ENCODE measurements around the gene TBL3. TPM values are rescaled to one million over a fixed set of nuclear protein-coding genes. Genes with fewer than 3 reads are reported as not detected.

TBL3 gene
- total RNA-seq, 2 experiments from 2014 or later, result 73.5 to 74.8 TPM

- ChIA-PET POLR2A (interaction anchor here (1.1 kb wide), 1 partner anchor 11 kb away, joined by 3 read pairs; the partner anchor contains the start of gene RPS2), CTCF (no interaction called here)
Measured at GRCh38 chr16:1975432-1976215, 3.8 kb downstream of the TBL3 start.

DNA sequence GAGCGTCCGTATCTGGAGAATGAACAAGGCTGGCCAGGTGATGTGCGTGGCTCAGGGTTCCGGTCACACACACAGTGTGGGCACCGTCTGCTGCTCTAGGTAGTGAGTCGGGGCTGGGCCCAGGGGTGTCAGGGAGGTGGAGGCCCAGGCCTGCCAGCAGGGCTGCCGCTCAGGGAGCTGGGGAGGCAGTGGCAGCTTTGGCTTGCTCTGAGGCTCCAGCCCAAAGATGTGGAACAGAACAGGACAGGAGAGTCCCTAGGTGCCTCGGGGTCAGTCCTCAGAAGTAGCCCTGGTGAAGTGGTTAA lies 4.3 kb downstream of the TBL3 start:
- POLR2A ChIA-PET, result no interaction called here
- CTCF ChIA-PET, result no interaction called here

GRCh38 chr16:1976951-1977874 lies 5.4 kb downstream of the TBL3 start:
- CTCF ChIA-PET, result no interaction called here
- POLR2A ChIA-PET, result no interaction called here

DNA sequence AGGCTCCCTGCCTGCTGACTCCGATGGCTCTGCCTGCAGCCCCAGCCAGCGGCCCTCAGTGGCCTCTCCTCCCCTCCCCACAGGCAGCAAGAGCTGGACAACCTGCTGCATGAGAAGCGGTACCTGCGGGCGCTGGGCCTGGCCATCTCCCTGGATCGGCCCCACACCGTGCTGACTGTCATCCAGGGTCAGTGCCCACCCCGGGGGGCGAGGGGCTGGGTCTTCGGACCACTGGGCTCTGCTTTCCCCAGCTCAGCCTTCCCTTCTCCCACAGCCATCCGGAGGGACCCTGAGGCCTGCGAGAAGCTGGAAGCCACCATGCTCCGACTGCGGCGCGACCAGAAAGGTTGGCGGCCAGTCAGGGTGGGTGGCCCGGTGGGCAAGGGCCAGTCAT lies 6.0 kb downstream of the TBL3 start:
- ChIA-PET POLR2A (no interaction called here), CTCF (no interaction called here)

DNA sequence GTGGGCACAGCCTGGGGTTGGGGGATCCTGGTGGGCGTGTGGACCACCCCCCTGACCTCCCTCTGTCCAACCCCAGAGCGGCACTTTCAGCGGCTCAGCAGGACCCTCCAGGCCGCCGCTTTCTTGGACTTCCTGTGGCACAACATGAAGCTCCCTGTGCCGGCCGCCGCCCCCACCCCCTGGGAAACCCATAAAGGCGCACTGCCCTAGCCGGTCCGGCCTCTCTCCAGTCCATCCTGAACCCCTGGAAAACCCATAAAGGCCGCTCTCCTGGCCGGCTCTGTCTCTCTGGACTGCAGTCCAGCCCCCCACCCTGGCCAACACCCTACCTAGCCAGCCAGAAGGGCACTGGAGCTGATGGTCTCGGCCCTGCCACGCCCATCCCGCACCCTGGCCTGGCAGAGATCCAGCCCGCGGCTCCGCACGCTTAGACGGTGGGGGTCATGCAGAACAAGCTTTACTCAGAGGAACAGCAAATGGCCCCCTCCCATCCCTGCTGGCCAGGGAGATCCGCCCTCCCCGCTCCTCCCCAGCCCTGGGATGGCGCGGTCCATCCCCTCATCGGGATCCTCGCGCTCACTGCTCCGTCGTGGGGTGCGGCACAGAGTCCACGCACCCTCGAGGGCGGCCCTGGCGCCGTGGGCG lies 6.7 kb downstream of the TBL3 start:
- POLR2A ChIA-PET, result no interaction called here
- CTCF ChIA-PET, result no interaction called here

GRCh38 chr16:1979271-1980029 lies 7.6 kb downstream of the TBL3 start:
- ChIA-PET CTCF (no interaction called here), POLR2A (interaction anchor here (0.6 kb wide), 1 partner anchor 15 kb away, joined by 4 read pairs; the partner anchor contains the start of gene RPS2)

GRCh38 chr16:1980030-1980769 lies 8.3 kb downstream of the TBL3 start:
- CTCF ChIA-PET, result interaction anchor here (1.2 kb wide), 1 partner anchor 160 kb away, joined by 3 read pairs; no protein-coding TSS in a partner anchor
- POLR2A ChIA-PET, result interaction anchor here (0.6 to 1.2 kb wide), 4 partner anchors 8 to 17 kb away, joined by 3 to 4 read pairs (median 3); partner anchors contain the start of gene RPS2

- POLR2A ChIA-PET, result interaction anchor here (0.8 to 1.2 kb wide), 3 partner anchors 9 to 17 kb away, joined by 3 read pairs; no protein-coding TSS in a partner anchor
Measured at GRCh38 chr16:1980770-1981087, 8.9 kb downstream of the TBL3 start.

GRCh38 chr16:1981398-1981836 lies 9.6 kb downstream of the TBL3 start, which contains the start of gene NOXO1:
Gene NOXO1, minus strand, starts transcription at chr16:1981469. Its CDS starts 290 bp downstream, at chr16:1981179.
- POLR2A ChIA-PET, result interaction anchor here (1.1 to 1.9 kb wide), 3 partner anchors 12 to 200 kb away, joined by 3 to 4 read pairs (median 3); partner anchors contain the start of gene RPS2

More at GRCh38 chr16:1980770-1981087, 8.9 kb downstream of the TBL3 start:
- CTCF ChIA-PET, result interaction anchor here (1.2 kb wide), 1 partner anchor 160 kb away, joined by 3 read pairs; no protein-coding TSS in a partner anchor

GRCh38 chr16:1982013-1982433 lies 10.2 kb downstream of the TBL3 start:
- ChIA-PET POLR2A (interaction anchor here (1.1 to 1.9 kb wide), 2 partner anchors 17 to 201 kb away, joined by 3 to 4 read pairs; partner anchors contain the start of gene RPS2), CTCF (interaction anchor here (0.8 to 1.5 kb wide), 2 partner anchors 9 to 17 kb away, joined by 3 to 5 read pairs; no protein-coding TSS in a partner anchor)

More at GRCh38 chr16:1981398-1981836, 9.6 kb downstream of the TBL3 start, which contains the start of gene NOXO1:
- CTCF ChIA-PET, result interaction anchor here (0.8 to 1.5 kb wide), 2 partner anchors 9 to 16 kb away, joined by 3 to 5 read pairs; no protein-coding TSS in a partner anchor

GRCh38 chr16:1982991-1983543 lies 11.2 kb downstream of the TBL3 start:
- POLR2A ChIA-PET, result interaction anchor here (0.7 to 2.2 kb wide), 4 partner anchors 8 to 18 kb away, joined by 3 to 9 read pairs (median 4); partner anchors contain the start of genes RPS2 and TBL3

DNA sequence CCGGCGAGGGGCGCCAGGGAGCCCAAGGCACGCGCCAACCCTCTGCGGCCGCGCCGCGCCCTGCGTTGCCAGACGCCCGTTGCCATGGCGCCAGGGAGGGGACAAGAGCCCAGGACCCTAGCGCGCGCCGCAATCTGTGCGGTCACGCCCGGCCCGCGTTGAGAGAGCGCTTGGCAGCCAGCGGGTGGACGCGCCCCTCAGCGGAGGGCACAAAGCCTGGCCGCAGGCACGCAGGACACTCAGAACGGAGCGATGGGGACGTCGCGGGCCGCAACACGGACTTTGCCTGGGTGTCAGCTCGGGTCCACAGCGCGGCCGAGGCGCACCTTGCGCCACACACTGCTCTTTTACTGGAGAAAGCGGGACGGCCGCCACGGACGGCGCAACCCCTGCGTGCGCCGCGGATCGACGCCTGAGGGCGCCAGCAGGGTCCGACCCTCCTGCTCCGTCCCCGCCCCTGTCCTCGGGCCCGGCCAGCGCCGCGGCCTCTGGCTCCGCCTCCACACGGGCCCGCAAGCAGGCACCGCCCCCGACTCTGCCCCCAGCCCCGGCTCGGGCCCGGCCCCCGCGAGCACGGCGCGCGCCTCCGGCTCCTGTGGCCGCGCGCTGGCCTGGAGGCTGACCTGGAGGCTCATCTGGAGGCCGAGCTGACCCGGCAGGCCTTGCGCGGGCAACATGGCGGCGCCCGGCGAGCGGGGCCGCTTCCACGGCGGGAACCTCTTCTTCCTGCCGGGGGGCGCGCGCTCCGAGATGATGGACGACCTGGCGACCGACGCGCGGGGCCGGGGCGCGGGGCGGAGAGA lies 11.9 kb downstream of the TBL3 start, which contains the start of gene GFER:
Gene GFER (plus strand): TSS at position 650 of the 803 bp plus-strand sequence. CDS start 26 bp downstream, at position 676.
- ChIA-PET POLR2A (interaction anchor here (1.0 to 2.2 kb wide), 3 partner anchors 12 to 24 kb away, joined by 4 to 9 read pairs (median 9); partner anchors contain the start of genes NDUFB10, RPS2 and TBL3), CTCF (interaction anchor here (0.7 to 1.6 kb wide), 8 partner anchors 10 to 157 kb away, joined by 3 to 8 read pairs (median 4); partner anchors contain the start of gene TBL3)

More at GRCh38 chr16:1982991-1983543, 11.2 kb downstream of the TBL3 start:
- CTCF ChIA-PET, result interaction anchor here (0.8 to 1.2 kb wide), 3 partner anchors 18 to 157 kb away, joined by 3 to 4 read pairs (median 3); no protein-coding TSS in a partner anchor

GRCh38 chr16:1984347-1985225 lies 12.7 kb downstream of the TBL3 start:
- CTCF ChIA-PET, result interaction anchor here (0.7 to 1.6 kb wide), 7 partner anchors 9 to 156 kb away, joined by 3 to 8 read pairs (median 4); partner anchors contain the start of gene TBL3

DNA sequence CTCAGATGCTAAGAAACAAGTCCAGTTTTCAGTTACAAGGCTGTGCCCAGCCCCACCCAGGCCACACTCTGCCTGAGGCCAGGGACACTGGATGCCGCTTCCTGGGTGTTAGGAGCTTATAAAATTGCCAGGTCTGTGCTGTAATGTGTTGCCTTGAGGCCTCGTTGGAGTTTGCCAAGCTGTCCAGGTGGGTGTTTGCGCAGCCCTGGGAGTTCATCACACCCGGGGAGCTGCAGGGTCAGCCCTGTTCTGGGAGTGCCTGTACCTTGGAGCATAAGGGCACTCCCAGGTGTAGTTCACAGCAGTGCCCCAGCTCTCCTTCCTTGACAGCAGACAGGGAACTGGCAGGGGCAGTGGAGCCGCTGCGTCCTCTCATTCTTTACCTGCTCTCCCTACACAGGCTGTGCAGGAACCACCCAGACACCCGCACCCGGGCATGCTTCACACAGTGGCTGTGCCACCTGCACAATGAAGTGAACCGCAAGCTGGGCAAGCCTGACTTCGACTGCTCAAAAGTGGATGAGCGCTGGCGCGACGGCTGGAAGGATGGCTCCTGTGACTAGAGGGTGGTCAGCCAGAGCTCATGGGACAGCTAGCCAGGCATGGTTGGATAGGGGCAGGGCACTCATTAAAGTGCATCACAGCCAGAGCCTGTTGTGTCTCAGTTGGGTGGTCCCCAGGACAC lies 13.8 kb downstream of the TBL3 start:
- POLR2A ChIA-PET, result interaction anchor here (2.0 to 2.2 kb wide), 2 partner anchors 14 to 20 kb away, joined by 9 read pairs; partner anchors contain the start of genes RPS2 and TBL3
- CTCF ChIA-PET, result interaction anchor here (1.2 to 1.6 kb wide), 3 partner anchors 8 to 155 kb away, joined by 4 to 8 read pairs (median 4); no protein-coding TSS in a partner anchor

More at GRCh38 chr16:1984347-1985225, 12.7 kb downstream of the TBL3 start:
- POLR2A ChIA-PET, result interaction anchor here (0.6 to 2.2 kb wide), 4 partner anchors 13 to 767 kb away, joined by 3 to 9 read pairs (median 6); partner anchors contain the start of genes NDUFB10, RPS2 and TBL3
